Adrenal gland (tissue), 12 donors: ENCODE results near the gene ANKS1A. TPM values are rescaled to one million over a fixed set of nuclear protein-coding genes. Genes with fewer than 3 reads are reported as not detected.

Experiments used
- DNase-seq, 7 donors: peaks; one replicate each; pipeline ENCODE4 v3.0.0-alpha.2; 2019 to 2020
- H3K27ac ChIP-seq, 5 donors: fragments of 200-600 bp; sonication (generic) in 4 of 5; 1 replicate in 3 of 5; 2 replicates in 2 of 5; pipeline versions ENCODE4 v1.5.1 to v1.8.0; 2016 to 2020; ENCODE audit warnings: mild to moderate bottlenecking in 1 of 5
- H3K27me3 ChIP-seq: fragments of 200-600 bp; 2 replicates; pipeline ENCODE4 v1.8.0; 2021
- H3K36me3 ChIP-seq, 2 donors: fragments of 200-600 bp; replicated peaks in 1 of 2; 1 replicate in 1 of 2; 2 replicates in 1 of 2; pipeline versions ENCODE4 v1.5.1 to v1.8.0; 2018 to 2022
- H3K4me1 ChIP-seq, 2 donors: fragments of 200-600 bp; replicated peaks in 1 of 2; 1 replicate in 1 of 2; 2 replicates in 1 of 2; pipeline versions ENCODE4 v1.5.1 to v1.8.0; 2018 to 2021
- H3K4me3 ChIP-seq, 4 donors: fragments of 200-600 bp; sonication (generic) in 3 of 4; one replicate each; pipeline ENCODE4 v1.5.1; 2016 to 2018
- H3K9me3 ChIP-seq, 3 donors: fragments of 200-600 bp; sonication (generic) in 1 of 3; replicated peaks in 1 of 3; 1 replicate in 2 of 3; 2 replicates in 1 of 3; pipeline versions ENCODE4 v1.5.1 to v1.8.0; 2016 to 2021
- CTCF ChIP-seq, 6 experiments: fragments of 450-650 bp in 4 of 6; fragments of 200-600 bp in 2 of 6; sonication (generic) in 1 of 6; IDR thresholded peaks; 1 replicate in 5 of 6; 2 replicates in 1 of 6; pipeline versions ENCODE4 v1.5.1 to v1.8.0; 2016 to 2021; ENCODE audit warnings: antibody characterized with exemption in 6 of 6, mild to moderate bottlenecking in 2 of 6, moderate library complexity in 1 of 6
- POLR2A ChIP-seq, 2 donors: fragments of 450-650 bp; IDR thresholded peaks; one replicate each; pipeline ENCODE4 v1.6.1; 2017; ENCODE audit warnings: antibody characterized with exemption in 2 of 2, mild to moderate bottlenecking in 2 of 2, moderate library complexity in 1 of 2
- WGBS, 4 donors: extraction: QIAGEN DNeasy Blood & Tissue Kit in 2 of 4; methylation state at CpG; one replicate each; pipeline versions ENCODE4 v1.1.5 to v1.1.7; 2013 to 2017; 5-methylcytosine and 5-hydroxymethylcytosine counted together
- intact Hi-C, 2 donors: fragments of 100-400 bp; cut with DNase I; formaldehyde crosslinking; loops; one replicate each; pipeline versions ENCODE4 v1.14.1 to v1.15.0; 2022 to 2023
- polyA plus RNA-seq, 3 donors: library from polyadenylated mRNA; stranded (reverse); fragments of 200-250 nt in 2 of 3; fragments of 350-450 nt in 1 of 3; fragmentation: Illumina TruSeq in 1 of 3; extraction: RNeasy Lipid Tissue Mini Kit (QIAGEN cat#74804) in 1 of 3; gene quantifications; one replicate each; pipeline ENCODE4 v1.2.3, GENCODE V29; 2013 to 2014
- total RNA-seq, 9 donors: library from RNA; depleted of rRNA in 4 of 9; stranded (reverse); fragments of >200 nt in 4 of 9; fragments of 120-200 nt in 1 of 9; fragmentation: NEBNext Ultra II Directional in 1 of 9; extraction: Animal tissue kit (Norgen Biotek cat#: 25700) in 1 of 9; gene quantifications; one replicate each; pipeline versions ENCODE4 v1.1.0 to v1.2.4, GENCODE V29; 2013 to 2023
- donor health status: healthy with polysubstance abuse.
- donor health status: Bipolar disorder and iron deficiency.
- donor health status: DM: yes; HTN: yes; CAD: no.
- donor health status: DM: no; HTN: no; CAD: no.
- donor health status: DM: no; HTN: no; CAD: no.
- donor health status: DM: yes; HTN: yes; CAD: no.

The ANKS1A gene
- total and polyA plus RNA-seq, 12 donors = 11.7 to 68.0 (median 42.4) TPM

- no peak for DNase-seq
- Histone ChIP-seq H3K27ac (peak overlapping the region in 1 of 5 donors; percentile 1), H3K27me3 (no peaks in the 10 kb centered on the region), H3K4me1 (peaks cover 0 to 13% of the 10 kb centered on the region in 2 donors), H3K9me3 (no peaks in the 10 kb centered on the region), H3K36me3 (peaks cover 0 to 72% of the 10 kb centered on the region in 2 donors), H3K4me3 (no peak overlapping the region)
- no peak for TF ChIP-seq CTCF (IDR thresholded peaks at IDR 0.05)
- TF ChIP-seq POLR2A (IDR thresholded peaks at IDR 0.05) = no peak
- WGBS, 4 donors = 79 to 89% (median 83%) methylated on average over 1 to 8 of the region's 8 CpGs
- intact Hi-C loops = no loop called here
Observed at GRCh38 chr6:35056952-35057351, 167.9 kb downstream of the ANKS1A start.

- no peak for TF ChIP-seq CTCF (IDR thresholded peaks at IDR 0.05)
- no peak for TF ChIP-seq POLR2A (IDR thresholded peaks at IDR 0.05)
- intact Hi-C loops = no loop called here
- WGBS, 4 donors = 72 to 87% (median 78%) methylated on average over 17 of the region's 17 CpGs
- Histone ChIP-seq H3K27ac (peak overlapping the region in 1 of 5 donors; percentile 1), H3K4me3 (no peak overlapping the region), H3K4me1 (peaks cover 0 to 6% of the 10 kb centered on the region in 2 donors), H3K27me3 (no peaks in the 10 kb centered on the region), H3K9me3 (no peaks in the 10 kb centered on the region), H3K36me3 (peaks cover 0 to 77% of the 10 kb centered on the region in 2 donors)
- no peak for DNase-seq
Observed at GRCh38 chr6:35057449-35058357, 168.6 kb downstream of the ANKS1A start.

- 86 to 92% (median 89%) methylated on average over 10 of the region's 10 CpGs for WGBS, 4 donors
- no peaks in the 10 kb centered on the region for H3K27me3 ChIP-seq
- H3K4me1 ChIP-seq = no peaks in the 10 kb centered on the region
- H3K9me3 ChIP-seq = no peaks in the 10 kb centered on the region
- no peak overlapping the region for H3K27ac ChIP-seq
- no peak for DNase-seq
- H3K4me3 ChIP-seq = no peak overlapping the region
- peaks cover 0 to 82% of the 10 kb centered on the region in 2 donors for H3K36me3 ChIP-seq
- no peak for TF ChIP-seq POLR2A (IDR thresholded peaks at IDR 0.05)
- TF ChIP-seq CTCF (IDR thresholded peaks at IDR 0.05) = no peak
- intact Hi-C loops = no loop called here
Observed at GRCh38 chr6:35058358-35058675, 169.3 kb downstream of the ANKS1A start.

- Histone ChIP-seq H3K4me3 (no peak overlapping the region), H3K27ac (no peak overlapping the region), H3K4me1 (no peaks in the 10 kb centered on the region), H3K36me3 (peaks cover 0 to 84% of the 10 kb centered on the region in 2 donors), H3K27me3 (no peaks in the 10 kb centered on the region), H3K9me3 (no peaks in the 10 kb centered on the region)
- intact Hi-C loops = no loop called here
- no peak for TF ChIP-seq CTCF (IDR thresholded peaks at IDR 0.05)
- no peak for TF ChIP-seq POLR2A (IDR thresholded peaks at IDR 0.05)
- WGBS, 4 donors = 75 to 89% (median 85%) methylated on average over 8 to 21 of the region's 21 CpGs
- no peak for DNase-seq
Observed at GRCh38 chr6:35058865-35059522, 169.9 kb downstream of the ANKS1A start.
